Tibial artery (tissue), 4 donors: Measurements from ENCODE around the gene ANGPTL2.

Experiments
- DNase-seq, 2 donors: peaks; one replicate each; pipeline ENCODE4 v3.0.0-alpha.2; 2019
- H3K27ac ChIP-seq, 2 donors: fragments of 200-600 bp; sonication (generic) in 1 of 2; 1 replicate in 1 of 2; 2 replicates in 1 of 2; pipeline ENCODE4 v1.5.1; 2018 to 2019; ENCODE audit warnings: mild to moderate bottlenecking in 1 of 2
- H3K27me3 ChIP-seq, 2 donors: fragments of 200-600 bp; sonication (generic) in 1 of 2; one replicate each; pipeline versions ENCODE4 v1.5.1 to v1.6.0; 2016 to 2019
- H3K36me3 ChIP-seq, 3 donors: fragments of 200-600 bp; sonication (generic) in 2 of 3; one replicate each; pipeline ENCODE4 v1.5.1; 2016 to 2019; ENCODE audit warnings: mild to moderate bottlenecking in 2 of 3
- H3K4me1 ChIP-seq, 4 donors: fragments of 200-600 bp; sonication (generic) in 2 of 4; 1 replicate in 3 of 4; 2 replicates in 1 of 4; pipeline ENCODE4 v1.5.1; 2016 to 2019
- H3K4me3 ChIP-seq, 2 donors: fragments of 200-600 bp; sonication (generic) in 1 of 2; 1 replicate in 1 of 2; 2 replicates in 1 of 2; pipeline ENCODE4 v1.5.1; 2018 to 2019; ENCODE audit warnings: mild to moderate bottlenecking in 2 of 2
- H3K9me3 ChIP-seq, 3 donors: fragments of 200-600 bp; sonication (generic) in 1 of 3; one replicate each; pipeline ENCODE4 v1.5.1; 2016 to 2019
- CTCF ChIP-seq, 2 experiments: fragments of 200-600 bp in 1 of 2; fragments of 450-650 bp in 1 of 2; IDR thresholded peaks; one replicate each; pipeline ENCODE4 v1.5.1; 2017 to 2019; ENCODE audit warnings: antibody characterized with exemption in 2 of 2, mild to moderate bottlenecking in 1 of 2, moderate library complexity in 1 of 2
- intact Hi-C: fragments of 100-400 bp; cut with DNase I; formaldehyde crosslinking; loops from one replicate; pipeline ENCODE4 v1.15.0; 2023; ENCODE audit warnings: low total_unique reads

The ANGPTL2 gene

GRCh38 chr9:127131871-127132270 is 9.4 kb upstream of the ANGPTL2 start:
- H3K4me3 ChIP-seq: no peak overlapping the region
- DNase-seq: no peak
- H3K4me1 ChIP-seq: peaks cover 0 to 88% (median 60%) of the 10 kb centered on the region in 4 donors
- intact Hi-C loops: loop anchor here (5.0 kb wide), 1 partner anchor 55 kb away; no protein-coding TSS in a partner anchor
- H3K9me3 ChIP-seq: no peaks in the 10 kb centered on the region
- no peaks in the 10 kb centered on the region for H3K27me3 ChIP-seq
- peak overlapping the region; percentile 77 to 82 for H3K27ac ChIP-seq
- no peak for TF ChIP-seq CTCF (IDR thresholded peaks at IDR 0.05)
- H3K36me3 ChIP-seq: no peaks in the 10 kb centered on the region

- no peaks in the 10 kb centered on the region for H3K9me3 ChIP-seq
- peak; percentile 67 to 76 for DNase-seq
- peaks cover 0 to 83% (median 51%) of the 10 kb centered on the region in 4 donors for H3K4me1 ChIP-seq
- no peaks in the 10 kb centered on the region for H3K27me3 ChIP-seq
- no peaks in the 10 kb centered on the region for H3K36me3 ChIP-seq
- peak overlapping the region; percentile 77 to 82 for H3K27ac ChIP-seq
- intact Hi-C loops: loop anchor here (5.0 kb wide), 1 partner anchor 56 kb away; no protein-coding TSS in a partner anchor
- no peak for TF ChIP-seq CTCF (IDR thresholded peaks at IDR 0.05)
- no peak overlapping the region for H3K4me3 ChIP-seq
Observed at GRCh38 chr9:127130661-127131538, 8.5 kb upstream of the ANGPTL2 start.

- Histone ChIP-seq H3K4me3 (no peak overlapping the region), H3K27me3 (no peaks in the 10 kb centered on the region), H3K9me3 (no peaks in the 10 kb centered on the region), H3K4me1 (peaks cover 0 to 76% (median 45%) of the 10 kb centered on the region in 4 donors), H3K27ac (peak overlapping the region; percentile 64 to 79), H3K36me3 (no peaks in the 10 kb centered on the region)
- intact Hi-C loops: loop anchor here (5.0 kb wide), 1 partner anchor 57 kb away; no protein-coding TSS in a partner anchor
- no peak for TF ChIP-seq CTCF (IDR thresholded peaks at IDR 0.05)
- DNase-seq: no peak
Observed at GRCh38 chr9:127130235-127130634, 7.8 kb upstream of the ANGPTL2 start.

GRCh38 chr9:127129718-127130085 is 7.3 kb upstream of the ANGPTL2 start:
- no peak for TF ChIP-seq CTCF (IDR thresholded peaks at IDR 0.05)
- no peak for DNase-seq
- intact Hi-C loops: loop anchor here (5.0 kb wide), 1 partner anchor 58 kb away; no protein-coding TSS in a partner anchor
- peak overlapping the region; percentile 64 to 79 for H3K27ac ChIP-seq
- H3K4me3 ChIP-seq: no peak overlapping the region
- peaks cover 0 to 71% (median 40%) of the 10 kb centered on the region in 4 donors for H3K4me1 ChIP-seq
- no peaks in the 10 kb centered on the region for H3K9me3 ChIP-seq
- no peaks in the 10 kb centered on the region for H3K27me3 ChIP-seq
- H3K36me3 ChIP-seq: no peaks in the 10 kb centered on the region

GRCh38 chr9:127129073-127129717 is 6.8 kb upstream of the ANGPTL2 start:
- Histone ChIP-seq H3K27me3 (no peaks in the 10 kb centered on the region), H3K4me1 (peaks cover 0 to 66% (median 36%) of the 10 kb centered on the region in 4 donors), H3K4me3 (no peak overlapping the region), H3K9me3 (no peaks in the 10 kb centered on the region), H3K27ac (peak overlapping the region; percentile 64 to 79), H3K36me3 (no peaks in the 10 kb centered on the region)
- DNase-seq: no peak
- intact Hi-C loops: no loop called here
- no peak for TF ChIP-seq CTCF (IDR thresholded peaks at IDR 0.05)
